Panc1 (cell line): ENCODE results near the gene OBP2A.

Experiments used
- CTCF ChIP-seq: fragments of 450-650 bp; IDR thresholded peaks from 2 replicates; pipeline ENCODE4 v1.5.1; 2017; ENCODE audit warnings: mild to moderate bottlenecking
- POLR2AphosphoS5 ChIP-seq: IDR thresholded peaks from 2 replicates; pipeline ENCODE4 v1.6.1; 2012; ENCODE audit warnings: mild to moderate bottlenecking, low read depth, low read length, moderate library complexity
- REST ChIP-seq, 2 experiments: IDR thresholded peaks; 2 replicates each; pipeline ENCODE4 v1.6.1; 2011 to 2012; ENCODE audit warnings: low read depth in 2 of 2, control low read depth in 1 of 2, low read length in 1 of 2, mild to moderate bottlenecking in 1 of 2, moderate library complexity in 1 of 2; ENCODE audit not compliant: insufficient read depth in 1 of 2

DNA sequence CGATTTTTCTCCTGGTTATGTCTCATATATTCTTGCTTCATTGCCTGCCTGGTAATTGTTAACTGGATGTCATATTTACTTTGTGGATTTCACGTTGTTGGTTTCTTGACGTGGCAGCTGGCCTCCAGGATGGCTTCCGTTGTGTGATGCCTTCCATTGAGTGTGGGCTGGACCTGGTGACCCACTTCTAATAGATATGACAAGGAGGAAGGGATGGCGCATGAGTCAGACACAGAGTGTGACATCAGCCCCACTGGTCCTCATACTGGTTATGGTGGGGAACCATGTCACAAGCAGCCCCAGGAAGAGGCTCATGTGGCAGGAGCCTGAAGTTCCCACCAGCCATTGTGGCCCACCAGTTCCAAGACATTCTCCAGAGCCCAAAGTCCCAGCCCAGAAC, 9.3 kb downstream of the OBP2A start:
- TF ChIP-seq CTCF, result no peak
- no peak for TF ChIP-seq POLR2AphosphoS5
- no peak for TF ChIP-seq REST (IDR thresholded peaks at IDR 0.05; ENCODE audit: insufficient read depth in 1 of 2, low read depth in 2 of 2, low read length in 1 of 2)
